GM18520 (cell line): ENCODE measurements around the gene ZC3H12D.
"Not testable (repeated sequence)": the region's sequence is repeated elsewhere in the genome, so short reads cannot be mapped to it uniquely, and the experiment has no call there.

Experiments used
- ATAC-seq: cut with Tn5 transposase; IDR thresholded peaks from one replicate; pipeline ENCODE4 v1.9.1; 2021; ENCODE audit not compliant: unreplicated experiment

ZC3H12D gene

GRCh38 chr6:149483849-149484655 is 762 bp downstream of the ZC3H12D start:
- ATAC-seq: no peak

DNA sequence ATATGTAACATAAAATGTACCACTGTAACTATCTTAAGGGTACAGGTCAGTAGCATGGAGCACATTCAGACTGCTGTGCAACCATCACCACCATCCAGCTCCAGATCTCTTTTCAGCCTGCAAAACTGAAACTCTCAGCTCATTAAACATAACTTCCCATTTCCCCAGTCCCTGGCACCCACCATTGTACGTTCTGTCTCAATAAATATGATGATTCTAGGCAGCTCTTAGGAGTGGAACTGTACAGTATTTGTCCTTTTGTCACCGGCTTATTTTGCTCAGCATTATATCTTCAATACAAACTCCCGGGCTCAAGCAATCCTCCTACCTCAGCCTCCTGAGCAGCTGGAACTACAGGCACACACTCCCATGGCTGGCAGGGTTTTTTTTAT is 1.5 kb downstream of the ZC3H12D start:
- no peak for ATAC-seq

DNA sequence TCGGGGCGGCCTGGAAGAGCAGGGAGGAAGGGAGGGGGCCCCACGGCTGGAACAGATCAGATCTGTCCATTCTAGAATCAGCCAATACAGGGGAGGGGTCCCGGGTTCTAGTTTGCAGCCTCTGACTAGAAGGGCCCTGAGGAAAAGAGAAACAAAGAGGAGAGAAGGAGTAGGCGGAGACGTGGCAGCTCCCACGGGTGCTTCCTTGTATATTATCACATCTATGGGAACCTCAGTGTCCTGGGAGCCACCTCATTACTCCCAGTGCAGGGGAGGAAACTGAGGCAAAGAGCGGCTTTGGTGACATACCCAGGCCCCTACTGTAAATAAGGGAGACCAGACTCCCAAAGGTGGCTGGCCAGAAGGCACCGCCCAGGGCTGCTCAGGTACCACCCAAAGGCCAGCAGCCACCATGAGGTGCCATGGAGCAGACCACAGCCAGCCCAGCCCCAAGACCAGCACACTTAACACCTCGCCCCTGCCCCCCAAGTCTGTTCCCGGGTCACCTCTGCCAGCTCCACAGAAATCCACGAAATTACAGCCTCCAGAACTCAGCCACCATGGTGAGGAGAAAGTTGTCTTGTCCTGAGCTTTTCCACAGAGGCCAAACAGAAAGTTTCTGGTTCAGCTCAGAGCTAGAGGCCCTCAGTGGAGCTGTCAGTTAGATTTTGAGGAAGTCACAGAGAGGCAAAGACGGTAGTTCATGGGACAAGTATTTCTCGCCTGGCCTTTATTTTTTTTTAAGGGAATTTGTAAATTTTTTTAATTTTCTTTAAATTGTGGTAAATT is 2.1 kb downstream of the ZC3H12D start:
- no peak for ATAC-seq

DNA sequence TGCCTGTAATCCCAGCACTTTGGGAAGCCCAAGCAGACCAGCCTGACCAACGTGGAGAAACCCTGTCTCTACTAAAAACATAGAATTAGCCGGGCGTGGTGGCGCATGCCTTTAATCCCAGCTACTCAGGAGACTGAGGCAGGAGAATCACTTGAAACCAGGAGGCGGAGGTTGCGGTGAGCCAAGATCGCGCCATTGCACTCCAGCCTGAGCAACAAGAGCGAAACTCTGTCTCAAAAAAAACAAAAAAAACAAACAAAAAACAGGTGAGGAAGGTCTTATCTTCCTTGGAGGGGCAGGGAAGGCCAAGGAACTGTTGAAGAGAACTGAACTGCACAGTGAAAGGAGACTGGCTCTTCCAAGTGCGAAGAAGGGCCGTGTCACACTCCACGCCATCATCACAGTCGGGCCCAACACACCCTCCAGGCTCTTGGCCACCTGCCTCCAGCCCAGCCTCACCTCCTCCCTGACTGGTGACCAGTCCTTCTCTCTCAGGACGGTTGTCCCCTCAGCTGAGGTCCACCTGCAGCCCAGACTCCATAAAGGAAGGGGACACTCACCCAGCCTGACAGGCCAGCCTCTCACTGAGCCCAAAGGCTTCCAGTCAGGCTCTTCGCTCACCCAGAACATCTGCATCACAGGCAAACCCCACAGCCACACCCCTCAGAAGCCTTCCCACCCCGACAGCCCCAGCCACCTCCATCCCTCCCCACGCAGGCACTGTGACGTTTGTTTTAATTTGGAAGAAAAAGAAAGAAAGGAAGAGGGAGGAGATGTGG is 4.1 kb downstream of the ZC3H12D start:
- no peak for ATAC-seq

DNA sequence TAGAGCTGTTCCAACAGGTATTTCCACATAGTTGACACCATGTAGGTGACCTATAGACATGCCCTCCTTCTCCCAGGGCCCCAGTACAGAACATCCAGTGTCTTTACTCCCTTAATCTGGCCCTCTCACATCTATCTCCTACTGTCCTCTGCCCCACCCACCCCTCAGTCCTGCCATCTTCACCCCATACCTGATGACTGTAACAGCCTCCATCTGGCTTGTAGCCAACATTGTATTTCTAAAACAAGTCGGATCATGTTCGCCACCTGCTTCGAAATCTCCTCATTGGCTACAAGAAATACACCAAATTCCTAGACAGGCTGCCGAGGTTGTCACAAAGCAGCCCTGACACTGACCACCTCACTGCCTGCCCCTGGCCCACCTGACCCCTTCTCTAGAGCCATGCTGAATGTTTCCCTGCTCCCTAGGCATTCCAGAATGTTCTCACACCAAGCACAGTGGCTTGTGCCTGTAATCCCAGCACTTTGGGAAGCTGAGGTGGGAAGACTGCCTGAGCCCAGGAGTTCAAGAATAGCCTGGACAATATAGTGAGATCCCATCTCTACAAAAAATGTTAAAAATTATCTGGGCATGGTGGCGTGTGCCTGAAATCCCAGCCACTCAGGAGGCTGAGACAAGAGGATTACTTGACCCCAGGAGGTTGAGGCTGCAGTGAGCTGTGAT is 6.0 kb downstream of the ZC3H12D start:
- ATAC-seq: no peak

- no peak for ATAC-seq
These were observed 7.3 kb downstream of the ZC3H12D start for GRCh38 chr6:149477544-149477943.

GRCh38 chr6:149476789-149477455 is 7.9 kb downstream of the ZC3H12D start:
- ATAC-seq: no peak

DNA sequence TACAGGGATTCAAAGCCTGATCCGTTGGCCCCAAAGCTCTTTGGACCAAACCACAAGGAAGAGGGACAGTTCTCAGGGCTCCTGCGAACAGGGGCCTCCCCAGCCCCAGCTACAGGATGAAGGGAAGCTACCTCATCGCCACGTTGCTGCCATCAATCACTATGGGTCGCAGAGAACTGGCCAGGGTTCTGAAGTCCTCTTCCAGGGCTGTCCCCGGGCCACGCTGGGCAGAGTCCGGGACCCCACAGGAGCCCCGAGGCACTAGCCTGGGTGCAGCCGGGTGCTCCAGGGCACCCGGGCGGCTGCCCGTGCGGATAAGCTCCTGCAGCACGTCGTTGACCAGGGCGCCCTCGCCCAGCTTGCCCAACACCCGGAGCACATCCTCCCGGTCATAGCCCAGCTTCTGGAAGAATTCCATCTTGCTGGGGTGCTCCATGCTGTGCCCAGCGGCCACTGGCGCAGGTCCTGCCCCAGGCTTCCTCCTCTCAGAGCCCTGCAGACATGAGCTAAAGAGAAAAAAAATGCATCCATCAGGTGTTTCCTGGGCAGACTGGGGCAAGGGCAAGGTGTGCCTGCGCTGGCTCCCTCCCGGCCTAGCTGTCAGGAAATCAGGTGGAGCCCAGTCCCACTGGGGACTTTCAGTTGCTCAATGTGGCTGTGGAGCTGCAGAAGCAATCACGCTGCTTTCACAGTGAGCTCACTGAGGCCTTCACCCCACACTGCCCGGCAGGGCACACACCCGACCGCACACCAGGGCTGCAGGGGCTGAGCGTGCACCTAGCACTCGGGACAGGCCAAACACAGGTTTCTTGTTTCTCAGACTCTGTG is 10.5 kb downstream of the ZC3H12D start:
- ATAC-seq: peak; percentile 25

- ATAC-seq: no peak
These were observed 11.4 kb downstream of the ZC3H12D start for GRCh38 chr6:149473080-149474052.

- ATAC-seq: no peak
These were observed 12.6 kb downstream of the ZC3H12D start for GRCh38 chr6:149472241-149472640.

- ATAC-seq: peak; percentile 30
These were observed 13.0 kb downstream of the ZC3H12D start for GRCh38 chr6:149471801-149472200.

GRCh38 chr6:149470948-149471347 is 13.9 kb downstream of the ZC3H12D start:
- no peak for ATAC-seq

GRCh38 chr6:149468179-149468578 is 16.6 kb downstream of the ZC3H12D start:
- ATAC-seq: peak; percentile 24

DNA sequence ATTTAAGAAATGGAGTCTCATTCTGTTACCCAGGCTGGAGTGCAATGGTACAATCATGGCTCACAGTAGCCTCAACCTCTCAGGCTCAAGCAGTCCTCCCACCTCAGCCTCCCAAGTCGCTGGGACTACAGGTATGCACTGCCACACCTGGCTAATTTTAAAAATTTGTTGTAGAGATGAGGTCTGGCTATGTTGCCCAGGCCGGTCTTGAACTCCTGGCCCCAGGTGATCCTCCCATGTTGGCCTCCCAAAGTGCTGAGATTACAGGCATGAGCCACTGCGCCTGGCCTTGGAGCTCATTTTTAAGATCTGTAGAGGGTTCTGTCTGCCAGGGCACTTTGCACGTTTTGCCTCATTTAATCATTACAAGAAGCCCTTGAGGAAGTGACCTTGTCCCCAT is 17.5 kb downstream of the ZC3H12D start:
- no peak for ATAC-seq

GRCh38 chr6:149464411-149464810 is 20.4 kb downstream of the ZC3H12D start:
- no peak for ATAC-seq

DNA sequence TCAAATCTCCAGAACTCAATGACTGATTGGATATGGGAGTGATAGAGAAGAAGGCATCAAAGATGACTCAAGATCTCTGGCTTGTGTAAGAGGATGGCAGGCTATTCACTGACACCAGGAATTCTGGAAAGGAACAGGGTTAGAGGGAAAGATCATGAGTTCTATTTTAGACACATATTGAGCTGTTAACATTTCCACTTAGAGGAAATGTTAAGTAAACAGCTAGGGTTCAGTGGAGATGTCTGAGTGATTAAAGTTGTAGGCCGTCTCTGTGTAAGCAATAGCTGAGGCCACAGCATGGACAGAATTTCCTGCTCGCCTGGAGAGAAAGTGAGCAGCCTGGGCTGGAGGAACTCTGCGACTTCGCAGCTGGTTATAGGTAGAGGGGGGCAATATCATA is 21.0 kb downstream of the ZC3H12D start:
- no peak for ATAC-seq

DNA sequence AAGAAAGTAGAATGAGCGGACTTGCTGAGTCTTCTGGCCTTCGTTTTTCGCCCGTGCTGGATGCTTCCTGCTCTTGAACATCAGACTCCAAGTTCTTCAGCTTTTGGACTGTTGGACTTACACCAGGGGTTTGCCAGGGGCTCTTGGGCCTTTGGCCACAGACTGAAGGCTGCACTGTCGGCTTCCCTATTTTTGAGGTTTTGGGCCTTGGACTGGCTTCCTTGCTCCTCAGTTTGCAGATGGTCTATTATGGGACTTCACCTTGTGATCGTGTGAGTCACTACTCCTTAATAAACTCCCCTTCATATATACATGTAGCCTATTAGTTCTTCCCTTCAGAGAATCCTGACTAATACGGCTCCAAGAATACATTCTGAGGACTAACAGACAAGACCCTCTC is 22.1 kb downstream of the ZC3H12D start:
- ATAC-seq: not testable (repeated sequence)

DNA sequence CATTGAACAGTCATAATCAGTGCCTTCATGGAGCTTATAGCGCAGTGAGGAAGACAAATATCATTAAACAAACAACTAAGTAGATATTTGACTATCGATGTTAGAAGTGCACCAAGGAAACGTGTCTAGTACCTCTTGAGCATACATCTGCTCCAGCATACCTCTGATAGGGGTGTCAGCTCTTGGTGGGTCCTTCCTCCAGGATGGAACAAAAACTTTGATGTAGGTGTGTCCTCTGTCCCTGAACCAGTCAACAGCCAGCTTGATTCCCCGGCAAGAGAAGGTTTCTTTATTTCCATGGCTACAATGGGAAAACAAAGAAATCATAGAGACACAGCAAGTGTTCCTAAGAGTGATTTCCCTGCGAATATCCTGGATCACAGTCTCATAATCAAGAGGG is 23.1 kb downstream of the ZC3H12D start:
- ATAC-seq: no peak
